Adrenal gland (tissue), 5 donors: ENCODE results near the gene RHBDL3.

Source experiments
- CTCF ChIP-seq, 6 experiments: fragments of 450-650 bp in 4 of 6; fragments of 200-600 bp in 2 of 6; sonication (generic) in 1 of 6; IDR thresholded peaks; 1 replicate in 5 of 6; 2 replicates in 1 of 6; pipeline versions ENCODE4 v1.5.1 to v1.8.0; 2016 to 2021; ENCODE audit warnings: antibody characterized with exemption in 6 of 6, mild to moderate bottlenecking in 2 of 6, moderate library complexity in 1 of 6
- POLR2A ChIP-seq, 2 donors: fragments of 450-650 bp; IDR thresholded peaks; one replicate each; pipeline ENCODE4 v1.6.1; 2017; ENCODE audit warnings: antibody characterized with exemption in 2 of 2, mild to moderate bottlenecking in 2 of 2, moderate library complexity in 1 of 2
- donor health status: DM: no; HTN: no; CAD: no.

GRCh38 chr17:32317353-32317752 is 51.7 kb downstream of the RHBDL3 start:
- TF ChIP-seq POLR2A (IDR thresholded peaks at IDR 0.05) (no peak), CTCF (IDR thresholded peaks at IDR 0.05) (no peak)
